Body of pancreas (tissue), 4 donors: Measurements from ENCODE around the gene AGAP3.

Experiments
- CTCF ChIP-seq, 7 experiments: fragments of 450-650 bp in 4 of 7; fragments of 200-600 bp in 3 of 7; sonication (generic) in 3 of 7; IDR thresholded peaks; one replicate each; pipeline ENCODE4 v1.5.1; 2016 to 2019; ENCODE audit warnings: antibody characterized with exemption in 7 of 7
- POLR2A ChIP-seq, 3 donors: fragments of 450-650 bp; IDR thresholded peaks; one replicate each; pipeline ENCODE4 v1.6.1; 2016; ENCODE audit warnings: antibody characterized with exemption in 3 of 3, mild to moderate bottlenecking in 2 of 3

GRCh38 chr7:151103973-151104372 lies 17.7 kb downstream of the AGAP3 start:
- TF ChIP-seq CTCF (IDR thresholded peaks at IDR 0.05) (no peak), POLR2A (IDR thresholded peaks at IDR 0.05) (no peak)
